MM.1S (cell line): ENCODE results near the gene GLYATL3.

ENCODE experiments used
- DNase-seq: peaks from one replicate; pipeline ENCODE4 v3.0.0-alpha.2; 2015
- H2AFZ ChIP-seq: fragments of 300-600 bp; sonication (generic); 2 replicates; pipeline ENCODE4 v1.6.0; 2016; ENCODE audit warnings: antibody characterized with exemption, low read length
- H3F3A ChIP-seq: fragments of 300-600 bp; sonication (generic); 2 replicates; pipeline ENCODE4 v1.6.1; 2016; ENCODE audit warnings: mild to moderate bottlenecking, antibody characterized with exemption, low read length, moderate library complexity, mixed read lengths; ENCODE audit not compliant: insufficient read depth
- H3K27ac ChIP-seq: fragments of 300-600 bp; sonication (generic); 2 replicates; pipeline ENCODE4 v1.5.1; 2016; ENCODE audit warnings: mild to moderate bottlenecking, low read length
- H3K27me3 ChIP-seq: fragments of 300-600 bp; sonication (generic); replicated peaks from 2 replicates; pipeline ENCODE4 v1.6.0; 2016; ENCODE audit warnings: low read length; ENCODE audit not compliant: insufficient read depth
- H3K36me3 ChIP-seq: fragments of 300-600 bp; sonication (generic); replicated peaks from 2 replicates; pipeline ENCODE4 v1.6.1; 2016; ENCODE audit warnings: mild to moderate bottlenecking, low read length, mixed read lengths; ENCODE audit not compliant: insufficient read depth
- H3K4me1 ChIP-seq: fragments of 300-600 bp; sonication (generic); 2 replicates; pipeline ENCODE4 v1.6.1; 2016; ENCODE audit warnings: low read length, mixed read lengths
- H3K4me2 ChIP-seq: fragments of 300-600 bp; sonication (generic); 2 replicates; pipeline ENCODE4 v1.6.0; 2016; ENCODE audit warnings: low read depth, low read length
- H3K4me3 ChIP-seq: fragments of 300-600 bp; sonication (generic); 2 replicates; pipeline ENCODE4 v1.5.1; 2016; ENCODE audit warnings: low read length, mixed read lengths
- H3K79me2 ChIP-seq: fragments of 300-600 bp; sonication (generic); 2 replicates; pipeline ENCODE4 v1.6.1; 2016; ENCODE audit warnings: mixed run types, low read length, mixed read lengths
- H3K9ac ChIP-seq: fragments of 300-600 bp; sonication (generic); 2 replicates; pipeline ENCODE4 v1.6.1; 2016; ENCODE audit warnings: low read length, mixed read lengths
- H3K9me2 ChIP-seq: fragments of 300-600 bp; sonication (generic); replicated peaks from 2 replicates; pipeline ENCODE4 v1.6.1; 2016; ENCODE audit warnings: mild to moderate bottlenecking, low read length, mixed read lengths; ENCODE audit not compliant: insufficient read depth
- H3K9me3 ChIP-seq: fragments of 300-600 bp; sonication (generic); replicated peaks from 2 replicates; pipeline ENCODE4 v1.6.1; 2016; ENCODE audit warnings: mild to moderate bottlenecking, low read length, mixed read lengths; ENCODE audit not compliant: insufficient read depth
- H4K20me1 ChIP-seq: fragments of 300-600 bp; sonication (generic); 2 replicates; pipeline ENCODE4 v1.6.1; 2016; ENCODE audit warnings: mild to moderate bottlenecking, low read length, moderate library complexity, mixed read lengths; ENCODE audit not compliant: insufficient read depth
- CTCF ChIP-seq: fragments of 300-600 bp; sonication (generic); IDR thresholded peaks from 2 replicates; pipeline ENCODE4 v1.5.1; 2016; ENCODE audit warnings: antibody characterized with exemption, low read length, mixed read lengths
- EZH2 ChIP-seq: fragments of 300-600 bp; sonication (generic); optimal IDR thresholded peaks from 2 replicates; pipeline ENCODE3; 2017; ENCODE audit warnings: low read depth, mild to moderate bottlenecking, antibody characterized with exemption, low read length, mixed read lengths
- EZH2phosphoT487 ChIP-seq: fragments of 300-600 bp; sonication (generic); IDR thresholded peaks from 2 replicates; pipeline ENCODE4 v1.6.1; 2018; ENCODE audit warnings: antibody characterized with exemption, low read length

Gene GLYATL3

GRCh38 chr6:49551078-49551865, 51.5 kb downstream of the GLYATL3 start:
- H4K20me1 ChIP-seq, result no peaks in the 10 kb centered on the region
- no peak for TF ChIP-seq EZH2phosphoT487
- no peak for TF ChIP-seq EZH2
- no peak for TF ChIP-seq CTCF
- no peaks in the 10 kb centered on the region for H3K36me3 ChIP-seq
- H3K79me2 ChIP-seq, result no peaks in the 10 kb centered on the region
- DNase-seq, result no peak
- 0 out of 2 replicates have a peak, but pooled peaks cover 6% of the 10 kb centered on the region for H3F3A ChIP-seq
- peak overlapping the region; percentile 96 for H2AFZ ChIP-seq
- no peaks in the 10 kb centered on the region for H3K9me2 ChIP-seq
- H3K9ac ChIP-seq, result peak overlapping the region; percentile 21; the same call in 1 of the 2 replicates
- no peaks in the 10 kb centered on the region for H3K4me1 ChIP-seq
- no peaks in the 10 kb centered on the region for H3K9me3 ChIP-seq
- no peaks in the 10 kb centered on the region for H3K27me3 ChIP-seq
- peak overlapping the region; percentile 82 for H3K4me3 ChIP-seq
- peak overlapping the region; percentile 100 for H3K4me2 ChIP-seq
- no peak overlapping the region for H3K27ac ChIP-seq

DNA sequence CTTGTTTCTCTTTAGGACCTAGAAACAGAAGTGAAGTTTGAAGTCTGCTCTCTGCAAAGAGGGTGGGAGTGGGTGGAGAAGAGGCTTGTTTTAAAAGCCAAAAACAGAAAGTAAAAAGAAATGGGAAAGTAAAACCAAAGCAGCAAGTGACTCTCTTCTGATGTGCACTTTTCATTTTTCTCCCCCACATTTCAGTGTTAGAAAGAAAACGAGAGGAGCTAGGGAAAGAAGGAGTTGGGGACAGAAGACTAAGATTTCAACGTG, 52.1 kb downstream of the GLYATL3 start:
- peak; percentile 23 for DNase-seq
- Histone ChIP-seq H3K4me2 (peak overlapping the region; percentile 100), H3K9ac (peak overlapping the region; percentile 21; the same call in 1 of the 2 replicates), H3K9me3 (no peaks in the 10 kb centered on the region), H3K27me3 (no peaks in the 10 kb centered on the region), H3K4me1 (no peaks in the 10 kb centered on the region), H3K4me3 (peak overlapping the region; percentile 82), H3K36me3 (no peaks in the 10 kb centered on the region), H3F3A (0 out of 2 replicates have a peak, but pooled peaks cover 6% of the 10 kb centered on the region), H3K9me2 (no peaks in the 10 kb centered on the region), H4K20me1 (no peaks in the 10 kb centered on the region), H3K79me2 (no peaks in the 10 kb centered on the region), H3K27ac (no peak overlapping the region), H2AFZ (peak overlapping the region; percentile 96)
- TF ChIP-seq EZH2phosphoT487, result no peak
- TF ChIP-seq CTCF, result no peak
- no peak for TF ChIP-seq EZH2

DNA sequence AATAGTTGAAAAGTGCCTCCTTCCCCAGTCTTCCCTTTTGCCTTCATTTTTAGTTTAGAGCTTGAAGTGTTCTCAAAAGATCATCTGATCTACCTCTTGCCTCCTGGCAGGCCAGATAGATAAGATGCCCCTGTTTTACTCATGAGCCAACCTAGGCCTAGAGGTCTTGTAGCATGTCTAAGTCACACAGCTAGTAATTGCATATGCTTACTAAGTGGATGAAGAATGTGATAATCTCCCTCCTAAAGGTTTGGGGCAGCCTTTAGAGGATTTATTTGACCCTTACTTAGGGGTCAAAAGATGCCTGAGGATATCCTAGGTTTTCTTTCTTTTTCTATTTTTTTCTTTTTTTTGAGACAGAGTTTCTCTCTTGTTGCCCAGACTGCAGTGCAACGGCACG, 52.9 kb downstream of the GLYATL3 start:
- Histone ChIP-seq H2AFZ (no peak overlapping the region), H3K36me3 (no peaks in the 10 kb centered on the region), H4K20me1 (no peaks in the 10 kb centered on the region), H3K9ac (no peak overlapping the region), H3K4me1 (no peaks in the 10 kb centered on the region), H3K4me2 (peak overlapping the region; percentile 100; the same call in 1 of the 2 replicates), H3K4me3 (0 out of 2 replicates have a peak overlapping the region, but pooled peaks have one; percentile 82), H3K79me2 (no peaks in the 10 kb centered on the region), H3F3A (0 out of 2 replicates have a peak, but pooled peaks cover 6% of the 10 kb centered on the region), H3K27ac (no peak overlapping the region), H3K9me2 (no peaks in the 10 kb centered on the region), H3K9me3 (no peaks in the 10 kb centered on the region), H3K27me3 (no peaks in the 10 kb centered on the region)
- TF ChIP-seq EZH2phosphoT487 (no peak), CTCF (no peak), EZH2 (no peak)
- DNase-seq, result no peak
